Activated CD8-positive, alpha-beta memory T cell treated with anti-CD3 and anti-CD28 coated beads, Interleukin-2, amount 10 ng/mL, durations not matched to agents 7 days and 5 days (primary cell): ENCODE data around the gene AP5Z1. TPM values are rescaled to one million over a fixed set of nuclear protein-coding genes. Genes with fewer than 3 reads are reported as not detected.

Source experiments
- ATAC-seq: fragments of 150-1000 bp; cut with Tn5 transposase; one replicate; pipeline ENCODE4 v1.10.0; 2021; ENCODE audit warnings: moderate library complexity
- CTCF ChIA-PET: fragments of 350-600 bp; sonication (Branson Sonifier 250); formaldehyde crosslinking; loops from one replicate; lab custom pipeline; 2021; ENCODE audit warnings: antibody characterized with exemption; lab: Charles Lee
- DNase-seq: peaks from one replicate; pipeline ENCODE4 v3.0.0-alpha.2; 2020
- H3K27ac Mint-ChIP-seq: one replicate; pipeline ENCODE4 v1.8.0; 2021; ENCODE audit warnings: mild to moderate bottlenecking, mixed read lengths
- H3K27me3 Mint-ChIP-seq: one replicate; pipeline ENCODE4 v1.8.0; 2021; ENCODE audit warnings: mixed read lengths
- H3K36me3 Mint-ChIP-seq: one replicate; pipeline ENCODE4 v1.8.0; 2021; ENCODE audit warnings: mild to moderate bottlenecking, mixed read lengths
- H3K4me1 Mint-ChIP-seq: one replicate; pipeline ENCODE4 v1.8.0; 2021; ENCODE audit warnings: mixed read lengths
- H3K4me3 Mint-ChIP-seq: one replicate; pipeline ENCODE4 v1.8.0; 2021; ENCODE audit warnings: mild to moderate bottlenecking, moderate library complexity, mixed read lengths
- H3K9me3 Mint-ChIP-seq: one replicate; pipeline ENCODE4 v1.8.0; 2022; ENCODE audit warnings: low read depth, mixed read lengths
- total RNA-seq, 2 experiments: library from RNA; stranded (reverse); gene quantifications; one replicate each; pipeline ENCODE4 v1.2.3, GENCODE V29; 2021

The AP5Z1 gene
- total RNA-seq, 2 experiments from 2014 or later: 51.2 to 57.5 TPM

GRCh38 chr7:4781366-4782069, 6.1 kb downstream of the AP5Z1 start:
- H3K27ac Mint-ChIP-seq: no peak overlapping the region
- peaks cover 15% of the 10 kb centered on the region for H3K4me1 Mint-ChIP-seq
- H3K4me3 Mint-ChIP-seq: no peak overlapping the region
- no peaks in the 10 kb centered on the region for H3K27me3 Mint-ChIP-seq
- no peaks in the 10 kb centered on the region for H3K9me3 Mint-ChIP-seq
- CTCF ChIA-PET: no interaction called here
- peaks cover 17% of the 10 kb centered on the region for H3K36me3 Mint-ChIP-seq
- no peak for ATAC-seq
- DNase-seq: no peak

- no peak for ATAC-seq
These were observed 7.2 kb downstream of the AP5Z1 start for GRCh38 chr7:4782333-4783291.

GRCh38 chr7:4783292-4783652, 7.8 kb downstream of the AP5Z1 start:
- Mint-ChIP-seq H3K9me3 (no peaks in the 10 kb centered on the region), H3K27me3 (no peaks in the 10 kb centered on the region), H3K36me3 (peaks cover 14% of the 10 kb centered on the region), H3K4me1 (peaks cover 2% of the 10 kb centered on the region), H3K4me3 (no peak overlapping the region), H3K27ac (no peak overlapping the region)
- CTCF ChIA-PET: no interaction called here
- ATAC-seq (no peak), DNase-seq (no peak)

More at GRCh38 chr7:4782333-4783291, 7.2 kb downstream of the AP5Z1 start:
- Mint-ChIP-seq H3K27ac (no peak overlapping the region), H3K27me3 (no peaks in the 10 kb centered on the region), H3K9me3 (no peaks in the 10 kb centered on the region), H3K4me1 (peaks cover 7% of the 10 kb centered on the region), H3K4me3 (no peak overlapping the region), H3K36me3 (peaks cover 13% of the 10 kb centered on the region)
- CTCF ChIA-PET: no interaction called here
- no peak for DNase-seq

GRCh38 chr7:4783762-4784351, 8.4 kb downstream of the AP5Z1 start:
- ATAC-seq: no peak
- DNase-seq: no peak
- Mint-ChIP-seq H3K4me3 (no peak overlapping the region), H3K27ac (no peak overlapping the region), H3K27me3 (no peaks in the 10 kb centered on the region), H3K9me3 (no peaks in the 10 kb centered on the region), H3K36me3 (peaks cover 14% of the 10 kb centered on the region), H3K4me1 (no peaks in the 10 kb centered on the region)
- CTCF ChIA-PET: no interaction called here

- CTCF ChIA-PET: no interaction called here
- H3K4me1 Mint-ChIP-seq: no peaks in the 10 kb centered on the region
- no peaks in the 10 kb centered on the region for H3K9me3 Mint-ChIP-seq
- peaks cover 14% of the 10 kb centered on the region for H3K36me3 Mint-ChIP-seq
- DNase-seq (no peak), ATAC-seq (no peak)
- H3K4me3 Mint-ChIP-seq: no peak overlapping the region
- no peaks in the 10 kb centered on the region for H3K27me3 Mint-ChIP-seq
- H3K27ac Mint-ChIP-seq: no peak overlapping the region
These were observed 9.4 kb downstream of the AP5Z1 start for GRCh38 chr7:4784799-4785198.

- no peak overlapping the region for H3K27ac Mint-ChIP-seq
- DNase-seq: no peak
- H3K36me3 Mint-ChIP-seq: peaks cover 14% of the 10 kb centered on the region
- H3K9me3 Mint-ChIP-seq: no peaks in the 10 kb centered on the region
- CTCF ChIA-PET: no interaction called here
- H3K27me3 Mint-ChIP-seq: no peaks in the 10 kb centered on the region
- no peaks in the 10 kb centered on the region for H3K4me1 Mint-ChIP-seq
- no peak overlapping the region for H3K4me3 Mint-ChIP-seq
- ATAC-seq: no peak
These were observed 9.9 kb downstream of the AP5Z1 start for GRCh38 chr7:4785371-4785770.

- Mint-ChIP-seq H3K4me1 (no peaks in the 10 kb centered on the region), H3K27ac (no peak overlapping the region), H3K36me3 (peaks cover 12% of the 10 kb centered on the region), H3K9me3 (no peaks in the 10 kb centered on the region), H3K4me3 (no peak overlapping the region), H3K27me3 (no peaks in the 10 kb centered on the region)
- CTCF ChIA-PET: no interaction called here
- ATAC-seq (no peak), DNase-seq (no peak)
These were observed 10.6 kb downstream of the AP5Z1 start for GRCh38 chr7:4786015-4786414.

GRCh38 chr7:4787541-4787940, 12.1 kb downstream of the AP5Z1 start:
- DNase-seq (no peak), ATAC-seq (no peak)
- H3K9me3 Mint-ChIP-seq: no peaks in the 10 kb centered on the region
- no peaks in the 10 kb centered on the region for H3K4me1 Mint-ChIP-seq
- H3K27ac Mint-ChIP-seq: no peak overlapping the region
- H3K4me3 Mint-ChIP-seq: no peak overlapping the region
- CTCF ChIA-PET: interaction anchor here (3.3 kb wide), 1 partner anchor 10 kb away, joined by 10 read pairs; no protein-coding TSS in a partner anchor
- peaks cover 8% of the 10 kb centered on the region for H3K36me3 Mint-ChIP-seq
- H3K27me3 Mint-ChIP-seq: no peaks in the 10 kb centered on the region

- DNase-seq (no peak), ATAC-seq (no peak)
- no peak overlapping the region for H3K4me3 Mint-ChIP-seq
- H3K9me3 Mint-ChIP-seq: no peaks in the 10 kb centered on the region
- no peaks in the 10 kb centered on the region for H3K4me1 Mint-ChIP-seq
- H3K27me3 Mint-ChIP-seq: no peaks in the 10 kb centered on the region
- H3K36me3 Mint-ChIP-seq: peaks cover 7% of the 10 kb centered on the region
- H3K27ac Mint-ChIP-seq: no peak overlapping the region
- CTCF ChIA-PET: interaction anchor here (3.3 kb wide), 1 partner anchor 10 kb away, joined by 10 read pairs; no protein-coding TSS in a partner anchor
These were observed 12.7 kb downstream of the AP5Z1 start for GRCh38 chr7:4787947-4788626.

GRCh38 chr7:4788627-4789189, 13.3 kb downstream of the AP5Z1 start:
- ATAC-seq (no peak), DNase-seq (no peak)
- Mint-ChIP-seq H3K36me3 (peaks cover 7% of the 10 kb centered on the region), H3K27me3 (no peaks in the 10 kb centered on the region), H3K4me1 (no peaks in the 10 kb centered on the region), H3K4me3 (no peak overlapping the region), H3K27ac (no peak overlapping the region), H3K9me3 (no peaks in the 10 kb centered on the region)
- CTCF ChIA-PET: interaction anchor here (3.3 kb wide), 1 partner anchor 9 kb away, joined by 10 read pairs; no protein-coding TSS in a partner anchor

GRCh38 chr7:4789194-4790077, 14.0 kb downstream of the AP5Z1 start:
- peaks cover 9% of the 10 kb centered on the region for H3K36me3 Mint-ChIP-seq
- CTCF ChIA-PET: interaction anchor here (3.3 kb wide), 1 partner anchor 8 kb away, joined by 10 read pairs; no protein-coding TSS in a partner anchor

GRCh38 chr7:4790078-4790465, 14.6 kb downstream of the AP5Z1 start:
- ATAC-seq (no peak), DNase-seq (no peak)
- Mint-ChIP-seq H3K4me1 (peaks cover 2% of the 10 kb centered on the region), H3K27ac (no peak overlapping the region), H3K36me3 (peaks cover 11% of the 10 kb centered on the region), H3K9me3 (no peaks in the 10 kb centered on the region), H3K4me3 (no peak overlapping the region), H3K27me3 (no peaks in the 10 kb centered on the region)
- CTCF ChIA-PET: interaction anchor here (3.3 kb wide), 1 partner anchor 8 kb away, joined by 10 read pairs; no protein-coding TSS in a partner anchor

More at GRCh38 chr7:4789194-4790077, 14.0 kb downstream of the AP5Z1 start:
- Mint-ChIP-seq H3K4me1 (peaks cover 2% of the 10 kb centered on the region), H3K27ac (no peak overlapping the region), H3K27me3 (no peaks in the 10 kb centered on the region), H3K9me3 (no peaks in the 10 kb centered on the region), H3K4me3 (no peak overlapping the region)
- no peak for ATAC-seq
- no peak for DNase-seq
